GM18511 (cell line): ENCODE data around the gene LHFPL6.

Experiments
- ATAC-seq: cut with Tn5 transposase; IDR thresholded peaks from one replicate; pipeline ENCODE4 v1.9.1; 2021; ENCODE audit warnings: mild to moderate bottlenecking, moderate library complexity; ENCODE audit not compliant: unreplicated experiment

The LHFPL6 gene

GRCh38 chr13:39602614-39603366 is at the start of gene LHFPL6:
Gene LHFPL6, minus strand, starts transcription at chr13:39603193.
- ATAC-seq, result peak; percentile 96

- ATAC-seq, result no peak
Observed at GRCh38 chr13:39646122-39646521, 43.1 kb upstream of the LHFPL6 start.

- no peak for ATAC-seq
Observed at GRCh38 chr13:39641645-39642044, 38.7 kb upstream of the LHFPL6 start.

- no peak for ATAC-seq
Observed at GRCh38 chr13:39637890-39638289, 34.9 kb upstream of the LHFPL6 start.

GRCh38 chr13:39635564-39635963 is 32.6 kb upstream of the LHFPL6 start:
- no peak for ATAC-seq

- no peak for ATAC-seq
Observed at GRCh38 chr13:39632994-39633393, 30.0 kb upstream of the LHFPL6 start.

- ATAC-seq, result no peak
Observed at GRCh38 chr13:39631307-39631706, 28.3 kb upstream of the LHFPL6 start.

GRCh38 chr13:39623466-39623865 is 20.5 kb upstream of the LHFPL6 start:
- ATAC-seq, result no peak

GRCh38 chr13:39618561-39618960 is 15.6 kb upstream of the LHFPL6 start:
- no peak for ATAC-seq

GRCh38 chr13:39616087-39616694 is 13.2 kb upstream of the LHFPL6 start:
- peak; percentile 75 for ATAC-seq

- ATAC-seq, result peak; percentile 63
Observed at GRCh38 chr13:39612023-39612637, 9.1 kb upstream of the LHFPL6 start.

GRCh38 chr13:39607876-39608275 is 4.9 kb upstream of the LHFPL6 start:
- ATAC-seq, result no peak

- ATAC-seq, result no peak
Observed at GRCh38 chr13:39605677-39606320, 2.8 kb upstream of the LHFPL6 start.

- no peak for ATAC-seq
Observed at GRCh38 chr13:39604756-39605155, 1.8 kb upstream of the LHFPL6 start.

GRCh38 chr13:39603424-39603947 is 493 bp upstream of the LHFPL6 start:
- ATAC-seq, result peak; percentile 36

- peak; percentile 37 for ATAC-seq
Observed at GRCh38 chr13:39602277-39602613, 748 bp downstream of the LHFPL6 start.

- no peak for ATAC-seq
Observed at GRCh38 chr13:39601636-39602035, 1.4 kb downstream of the LHFPL6 start.

GRCh38 chr13:39600766-39601165 is 2.2 kb downstream of the LHFPL6 start:
- no peak for ATAC-seq

- no peak for ATAC-seq
Observed at GRCh38 chr13:39599842-39600241, 3.2 kb downstream of the LHFPL6 start.

- ATAC-seq, result no peak
Observed at GRCh38 chr13:39599012-39599411, 4.0 kb downstream of the LHFPL6 start.

GRCh38 chr13:39597838-39598237 is 5.2 kb downstream of the LHFPL6 start:
- ATAC-seq, result no peak

- ATAC-seq, result no peak
Observed at GRCh38 chr13:39596685-39597084, 6.3 kb downstream of the LHFPL6 start.
